ENCODE data around the gene TSHZ3.

Gene TSHZ3

GRCh38 chr19:31313291-31314030 is 35.8 kb downstream of the TSHZ3 start:
- DNase-seq = no peak

GRCh38 chr19:31312677-31313244 is 36.5 kb downstream of the TSHZ3 start:
- DNase-seq = no peak

GRCh38 chr19:31312009-31312676 is 37.1 kb downstream of the TSHZ3 start:
- DNase-seq = peak; percentile 87 to 91 (median 87)

GRCh38 chr19:31310432-31311133 is 38.7 kb downstream of the TSHZ3 start:
- DNase-seq = no peak

- no peak for DNase-seq
Observed at GRCh38 chr19:31308781-31309180, 40.5 kb downstream of the TSHZ3 start.

- DNase-seq = no peak
Observed at GRCh38 chr19:31307071-31307669, 42.1 kb downstream of the TSHZ3 start.

- no peak for DNase-seq
Observed at GRCh38 chr19:31306006-31306753, 43.1 kb downstream of the TSHZ3 start.

GRCh38 chr19:31304831-31305312 is 44.4 kb downstream of the TSHZ3 start:
- DNase-seq = peak; percentile 81 to 91 (median 91)

- DNase-seq = no peak
Observed at GRCh38 chr19:31303262-31303815, 45.9 kb downstream of the TSHZ3 start.

- DNase-seq = no peak
Observed at GRCh38 chr19:31301306-31301980, 47.8 kb downstream of the TSHZ3 start.

- DNase-seq = no peak
Observed at GRCh38 chr19:31300422-31300821, 48.8 kb downstream of the TSHZ3 start.

GRCh38 chr19:31299665-31300064 is 49.6 kb downstream of the TSHZ3 start:
- DNase-seq = no peak

GRCh38 chr19:31297991-31298390 is 51.2 kb downstream of the TSHZ3 start:
- no peak for DNase-seq

GRCh38 chr19:31296741-31297390 is 52.4 kb downstream of the TSHZ3 start:
- no peak for DNase-seq

- DNase-seq = no peak
Observed at GRCh38 chr19:31294189-31294588, 55.0 kb downstream of the TSHZ3 start.

GRCh38 chr19:31292639-31293185 is 56.5 kb downstream of the TSHZ3 start:
- DNase-seq = no peak

GRCh38 chr19:31290931-31291590 is 58.2 kb downstream of the TSHZ3 start:
- DNase-seq = no peak

- DNase-seq = no peak
Observed at GRCh38 chr19:31289976-31290375, 59.3 kb downstream of the TSHZ3 start.

GRCh38 chr19:31289381-31289880 is 59.8 kb downstream of the TSHZ3 start:
- no peak for DNase-seq

GRCh38 chr19:31286491-31286890 is 62.7 kb downstream of the TSHZ3 start:
- DNase-seq = no peak

Data from suppressor macrophage treated with lipopolysaccharide for 1 hour (primary cell).